ENCODE results near the gene FREY1.

FREY1 gene

GRCh38 chr11:45872651-45873356, 34.3 kb downstream of the FREY1 start:
- DNase-seq (ENCODE audit: low read depth in 1 of 2, low spot score in 1 of 2) = no peak

DNA sequence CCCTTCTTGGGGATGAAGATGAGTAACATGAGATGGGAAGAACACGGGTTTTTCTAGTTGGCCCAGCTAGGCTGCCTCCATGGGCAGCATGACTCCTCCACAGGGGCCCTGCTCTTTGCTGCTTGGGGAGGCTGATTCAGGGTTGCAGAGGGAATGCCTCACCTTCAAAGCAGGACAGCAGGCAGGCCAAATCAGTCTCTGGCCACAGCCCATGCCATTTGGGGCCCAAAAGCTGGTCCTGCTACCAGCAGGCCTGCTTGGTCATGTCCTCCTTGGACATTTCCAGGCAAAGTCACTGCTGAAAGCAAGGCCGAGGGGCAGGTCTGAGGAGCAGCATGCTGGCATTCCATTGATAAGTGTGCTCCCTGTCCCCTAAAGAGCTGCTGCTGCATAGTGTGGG, 35.4 kb downstream of the FREY1 start:
- DNase-seq (ENCODE audit: low read depth in 1 of 2, low spot score in 1 of 2) = no peak

DNA sequence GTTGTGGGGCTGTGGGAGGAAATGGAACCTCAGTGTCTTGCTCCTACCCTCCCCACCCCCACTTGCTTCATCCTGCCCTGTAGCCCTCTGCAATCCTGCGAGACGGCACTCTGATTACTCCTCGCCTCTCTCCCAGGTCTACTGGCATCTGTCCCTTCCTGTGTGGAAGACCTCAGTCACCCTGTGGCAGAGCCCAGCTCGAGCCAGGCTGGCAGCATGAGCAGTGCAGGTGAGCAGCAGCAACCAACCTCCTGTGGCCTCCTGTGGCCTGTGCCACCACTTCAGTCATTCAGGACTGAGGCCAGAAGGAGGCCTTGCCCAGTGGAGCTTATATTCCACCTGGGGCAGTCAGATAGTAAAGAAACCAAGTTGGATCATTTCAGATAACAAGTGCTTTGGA, 36.4 kb downstream of the FREY1 start:
- DNase-seq (ENCODE audit: low read depth in 1 of 2, low spot score in 1 of 2) = no peak

- DNase-seq (ENCODE audit: low read depth in 1 of 2, low spot score in 1 of 2) = no peak
Observed at GRCh38 chr11:45869551-45869950, 37.5 kb downstream of the FREY1 start.

- DNase-seq (ENCODE audit: low read depth in 1 of 2, low spot score in 1 of 2) = no peak
Observed at GRCh38 chr11:45864041-45864440, 43.0 kb downstream of the FREY1 start.

- DNase-seq (ENCODE audit: low read depth in 1 of 2, low spot score in 1 of 2) = no peak
Observed at GRCh38 chr11:45860764-45861510, 46.1 kb downstream of the FREY1 start.

DNA sequence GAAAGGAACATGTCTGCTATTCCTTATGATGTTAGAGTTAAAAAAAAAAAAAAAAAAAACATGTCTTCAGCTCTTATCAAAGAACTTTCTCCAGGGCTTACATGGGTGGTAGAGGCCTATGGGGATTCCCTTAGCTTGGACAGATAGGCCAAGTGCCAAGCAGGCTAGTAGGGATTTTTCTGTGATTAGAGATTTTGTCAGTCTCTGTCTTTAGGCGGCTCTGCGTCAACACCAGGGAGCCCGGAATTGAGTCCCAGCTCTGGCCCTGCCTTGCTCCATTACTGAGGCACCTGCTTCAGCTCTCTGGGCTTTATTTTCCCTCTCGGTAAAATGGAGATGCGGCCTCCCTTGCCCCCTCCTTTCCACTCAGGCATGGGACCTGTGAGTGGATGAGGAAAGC, 46.7 kb downstream of the FREY1 start:
- no peak for DNase-seq (ENCODE audit: low read depth in 1 of 2, low spot score in 1 of 2)

GRCh38 chr11:45859661-45860140, 47.4 kb downstream of the FREY1 start:
- no peak for DNase-seq (ENCODE audit: low read depth in 1 of 2, low spot score in 1 of 2)

DNA sequence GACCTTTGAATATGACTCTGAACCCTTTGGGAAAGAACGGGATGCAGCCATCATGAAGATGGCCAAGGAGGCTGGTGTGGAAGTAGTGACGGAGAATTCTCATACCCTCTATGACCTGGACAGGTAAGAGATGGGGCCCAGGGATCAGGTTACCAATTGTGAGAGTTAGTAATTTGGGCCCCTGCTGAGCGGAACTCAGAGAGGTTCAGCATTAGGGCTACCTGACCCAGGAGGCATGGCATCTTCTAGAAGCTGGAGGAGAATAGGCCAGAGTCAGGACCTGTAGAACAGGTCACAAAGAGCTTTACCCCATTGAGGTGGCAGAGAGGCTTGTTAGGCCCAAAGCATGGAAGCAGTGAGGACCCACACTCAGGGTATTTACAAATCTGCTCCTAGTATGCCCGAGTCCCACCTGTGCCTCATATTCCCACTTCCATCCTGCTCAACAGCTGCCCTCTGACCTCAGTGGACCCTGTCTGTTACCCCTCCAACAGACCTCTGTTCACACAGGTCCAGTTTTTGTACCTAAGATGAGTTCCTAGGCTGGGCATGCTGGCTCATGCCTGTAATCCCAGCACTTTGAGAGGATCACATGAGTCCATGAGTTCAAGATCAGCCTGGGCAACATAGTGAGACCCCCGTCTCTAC, 48.2 kb downstream of the FREY1 start:
- no peak for DNase-seq (ENCODE audit: low read depth in 1 of 2, low spot score in 1 of 2)

- no peak for DNase-seq (ENCODE audit: low read depth in 1 of 2, low spot score in 1 of 2)
Observed at GRCh38 chr11:45857961-45858474, 49.1 kb downstream of the FREY1 start.

Data from activated CD4-positive, alpha-beta T cell treated with anti-CD3 and anti-CD28 coated beads, Interleukin-2, amount 50 U/mL, for 24 hours (primary cell).